ENCODE results near the gene CXCL14.

Gene CXCL14

GRCh38 chr5:135602882-135603721, 24.3 kb upstream of the CXCL14 start:
- TF ChIP-seq, protein P1, sequence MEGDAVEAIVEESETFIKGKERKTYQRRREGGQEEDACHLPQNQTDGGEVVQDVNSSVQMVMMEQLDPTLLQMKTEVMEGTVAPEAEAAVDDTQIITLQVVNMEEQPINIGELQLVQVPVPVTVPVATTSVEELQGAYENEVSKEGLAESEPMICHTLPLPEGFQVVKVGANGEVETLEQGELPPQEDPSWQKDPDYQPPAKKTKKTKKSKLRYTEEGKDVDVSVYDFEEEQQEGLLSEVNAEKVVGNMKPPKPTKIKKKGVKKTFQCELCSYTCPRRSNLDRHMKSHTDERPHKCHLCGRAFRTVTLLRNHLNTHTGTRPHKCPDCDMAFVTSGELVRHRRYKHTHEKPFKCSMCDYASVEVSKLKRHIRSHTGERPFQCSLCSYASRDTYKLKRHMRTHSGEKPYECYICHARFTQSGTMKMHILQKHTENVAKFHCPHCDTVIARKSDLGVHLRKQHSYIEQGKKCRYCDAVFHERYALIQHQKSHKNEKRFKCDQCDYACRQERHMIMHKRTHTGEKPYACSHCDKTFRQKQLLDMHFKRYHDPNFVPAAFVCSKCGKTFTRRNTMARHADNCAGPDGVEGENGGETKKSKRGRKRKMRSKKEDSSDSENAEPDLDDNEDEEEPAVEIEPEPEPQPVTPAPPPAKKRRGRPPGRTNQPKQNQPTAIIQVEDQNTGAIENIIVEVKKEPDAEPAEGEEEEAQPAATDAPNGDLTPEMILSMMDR (IDR thresholded peaks at IDR 0.05), result no peak

DNA sequence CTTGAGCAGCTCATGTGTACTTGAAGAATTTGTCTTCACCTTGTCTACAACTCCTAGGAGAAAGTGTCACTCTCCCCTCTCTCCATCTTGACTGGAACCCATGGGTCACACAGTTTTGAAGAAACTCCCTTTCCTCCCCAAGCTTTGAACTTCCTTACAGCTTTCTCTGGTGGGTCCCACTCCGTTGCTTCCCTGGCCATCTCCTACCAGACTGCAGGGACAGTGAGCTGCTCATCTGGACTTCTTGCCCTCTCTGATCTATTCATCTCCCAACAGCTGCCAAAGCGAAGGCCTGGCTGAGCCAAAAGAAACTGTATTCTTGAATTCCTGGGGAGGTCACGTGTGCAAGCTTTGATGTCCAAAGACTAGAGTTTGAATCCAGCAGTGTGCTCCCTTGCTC, 22.7 kb upstream of the CXCL14 start:
- TF ChIP-seq, protein P1 (IDR thresholded peaks at IDR 0.05), result no peak

- TF ChIP-seq, protein P1 (IDR thresholded peaks at IDR 0.05), result no peak
Observed at GRCh38 chr5:135600971-135601381, 22.2 kb upstream of the CXCL14 start.

DNA sequence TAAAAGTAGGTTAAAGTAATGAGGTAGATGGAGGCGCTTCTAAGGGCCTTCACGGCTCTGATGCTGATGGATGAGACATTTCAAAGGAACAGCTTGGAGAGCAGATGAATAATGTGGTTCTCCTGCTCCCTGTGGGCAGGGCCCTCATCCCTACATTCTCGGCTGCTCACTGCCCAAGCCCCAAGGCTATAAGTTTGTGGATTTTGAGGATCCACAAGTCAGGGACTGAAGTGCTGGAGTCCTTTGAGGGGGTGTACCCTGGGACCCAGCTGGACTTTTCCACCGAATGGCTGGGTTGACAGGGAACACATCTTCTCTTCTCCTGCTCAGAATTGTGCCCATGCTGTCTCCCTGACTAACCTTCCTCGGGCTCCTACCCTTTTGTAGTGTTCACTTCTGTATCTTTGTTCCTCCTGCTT, 21.4 kb upstream of the CXCL14 start:
- TF ChIP-seq, protein P1 (IDR thresholded peaks at IDR 0.05), result no peak

- TF ChIP-seq, protein P1 (IDR thresholded peaks at IDR 0.05), result no peak
Observed at GRCh38 chr5:135599421-135600151, 20.8 kb upstream of the CXCL14 start.

GRCh38 chr5:135598691-135599395, 20.1 kb upstream of the CXCL14 start:
- TF ChIP-seq, protein P1 (IDR thresholded peaks at IDR 0.05), result no peak

DNA sequence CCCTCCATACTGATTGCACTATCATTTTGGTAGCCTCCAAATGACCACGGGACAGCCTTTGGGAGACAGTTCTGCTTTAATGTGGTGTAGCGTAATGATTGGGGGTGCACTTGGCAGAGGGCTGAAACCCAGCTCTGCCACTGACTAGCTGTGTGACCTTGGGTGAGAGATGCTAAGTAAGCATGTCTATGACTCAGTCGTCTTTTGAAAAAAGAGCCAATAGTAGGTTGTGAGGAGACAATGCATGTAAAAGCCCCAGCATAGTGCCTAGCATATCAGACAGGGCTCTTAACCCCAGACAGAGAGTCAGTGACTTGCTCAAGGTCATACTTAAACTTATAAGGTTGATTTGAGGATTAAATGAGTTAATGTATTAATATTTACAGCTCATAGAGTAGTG, 18.0 kb upstream of the CXCL14 start:
- TF ChIP-seq, protein P1 (IDR thresholded peaks at IDR 0.05), result no peak

Measured in LNCAP (cell line).